HG02885 (cell line): ENCODE results near the gene KRTAP2-1.
"Not testable (repeated sequence)": the region's sequence is repeated elsewhere in the genome, so short reads cannot be mapped to it uniquely, and the experiment has no call there.

Source experiments
- ATAC-seq: cut with Tn5 transposase; IDR thresholded peaks from one replicate; pipeline ENCODE4 v1.9.1; 2021; ENCODE audit warnings: mild to moderate bottlenecking; ENCODE audit not compliant: unreplicated experiment, poor library complexity

KRTAP2-1 gene

DNA sequence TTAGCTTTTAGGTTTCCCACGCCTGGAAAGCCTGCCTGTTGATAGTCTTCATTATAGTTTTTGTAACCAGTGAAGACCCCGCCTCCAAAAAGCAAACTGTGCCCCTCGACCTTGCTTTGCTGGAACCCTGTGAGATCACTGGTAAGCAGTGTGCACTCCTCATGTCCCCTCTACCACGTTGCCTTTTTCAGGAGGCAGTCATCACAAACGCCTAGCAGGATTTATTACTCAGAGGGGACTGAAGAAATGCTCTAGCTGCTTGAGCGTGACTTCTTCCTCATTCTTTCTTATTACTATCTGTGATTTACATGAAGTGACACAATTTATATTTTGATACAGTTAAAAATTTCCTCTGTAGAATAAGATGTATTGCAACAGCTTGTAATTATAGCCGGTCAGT is 31.7 kb downstream of the KRTAP2-1 start:
- ATAC-seq: no peak

DNA sequence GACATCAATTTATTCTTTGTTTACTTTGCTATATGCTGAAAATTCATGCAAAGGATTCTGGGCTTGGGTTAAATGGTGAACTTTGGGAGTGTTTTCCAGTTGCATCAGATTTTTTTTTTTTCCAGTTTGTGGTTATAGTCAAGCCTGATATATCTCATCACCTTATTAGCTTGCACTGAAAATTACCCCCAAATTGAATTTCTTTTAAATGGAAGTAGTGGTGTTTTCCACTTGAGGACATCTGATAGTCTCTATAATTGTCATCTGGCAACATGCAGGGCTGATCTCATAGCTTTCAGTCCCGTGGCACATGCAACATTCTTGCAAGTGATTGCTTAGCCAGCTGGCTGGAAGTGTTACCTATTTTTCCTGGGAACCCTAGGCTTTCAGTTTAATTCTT is 33.5 kb downstream of the KRTAP2-1 start:
- ATAC-seq: no peak

DNA sequence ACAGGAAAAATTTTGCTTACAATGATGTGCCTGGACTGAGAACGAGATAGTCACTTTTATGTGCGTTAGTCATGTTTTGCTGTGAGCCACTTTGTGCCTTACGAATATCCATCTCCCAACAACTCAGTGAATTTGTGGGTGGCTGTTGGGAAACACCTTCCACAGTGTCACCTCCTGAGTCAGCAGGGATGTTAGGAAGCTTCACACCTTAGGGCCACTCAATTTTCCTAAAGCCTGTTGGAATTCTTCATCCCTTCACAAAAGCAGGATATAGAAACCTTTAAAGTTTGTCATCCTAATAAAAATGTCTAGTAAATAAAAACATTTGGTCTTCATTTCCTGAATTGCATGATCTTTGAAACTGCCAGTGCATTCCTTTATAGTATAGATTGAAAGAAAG is 33.9 kb downstream of the KRTAP2-1 start:
- ATAC-seq: no peak

DNA sequence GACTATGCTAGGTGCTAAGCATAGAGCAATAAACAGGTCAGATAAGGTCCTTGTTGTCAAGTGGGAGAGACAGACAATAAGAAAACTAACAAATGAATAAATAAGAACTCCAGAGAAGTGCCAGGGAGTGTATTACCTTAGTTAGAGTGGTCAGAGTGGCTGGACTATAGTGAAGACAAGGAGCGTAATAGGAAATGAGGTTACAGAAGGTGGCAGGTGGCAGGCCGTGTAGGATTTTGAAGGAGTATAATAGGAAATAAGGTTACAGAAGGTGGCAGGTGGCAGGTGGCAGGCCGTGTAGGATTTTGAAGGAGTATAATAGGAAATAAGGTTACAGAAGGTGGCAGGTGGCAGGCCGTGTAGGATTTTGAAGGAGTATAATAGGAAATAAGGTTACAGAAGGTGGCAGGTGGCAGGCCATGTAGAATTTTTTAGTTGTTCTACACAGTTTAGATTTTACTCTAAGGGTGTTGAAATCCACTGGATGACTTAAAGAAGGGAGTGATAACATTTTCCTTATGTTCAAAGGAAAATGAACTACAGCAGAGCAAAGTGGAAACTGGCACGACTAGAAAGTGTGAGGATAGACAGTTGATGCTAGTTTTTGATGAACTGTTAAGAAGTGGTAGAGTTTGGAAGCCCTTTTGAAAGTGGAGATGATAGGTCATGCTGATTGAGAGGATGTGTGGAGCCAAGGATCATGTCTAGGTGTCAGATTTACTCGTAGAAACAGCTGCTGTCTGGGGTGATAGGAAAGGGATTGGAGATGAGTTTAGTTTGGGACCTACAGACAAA is 34.6 kb downstream of the KRTAP2-1 start:
- no peak for ATAC-seq

DNA sequence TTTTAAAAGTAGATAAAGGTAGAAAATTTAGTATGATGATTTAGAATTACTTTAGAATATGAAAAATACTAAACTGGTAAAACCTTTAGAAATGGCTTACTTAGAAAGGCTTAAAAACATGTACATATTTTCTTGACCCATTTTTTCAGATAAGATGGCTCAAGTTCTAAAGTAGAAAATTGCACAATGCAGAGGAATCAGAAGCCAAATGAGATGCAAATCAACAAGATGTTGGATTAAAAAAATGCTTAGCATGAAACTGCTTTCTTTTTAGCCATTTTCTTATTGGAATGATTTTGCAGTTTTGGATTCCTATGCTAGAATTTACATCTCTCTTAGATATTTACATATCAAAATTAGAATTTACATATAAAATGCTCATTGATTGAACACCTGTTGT is 36.7 kb downstream of the KRTAP2-1 start:
- ATAC-seq: no peak

DNA sequence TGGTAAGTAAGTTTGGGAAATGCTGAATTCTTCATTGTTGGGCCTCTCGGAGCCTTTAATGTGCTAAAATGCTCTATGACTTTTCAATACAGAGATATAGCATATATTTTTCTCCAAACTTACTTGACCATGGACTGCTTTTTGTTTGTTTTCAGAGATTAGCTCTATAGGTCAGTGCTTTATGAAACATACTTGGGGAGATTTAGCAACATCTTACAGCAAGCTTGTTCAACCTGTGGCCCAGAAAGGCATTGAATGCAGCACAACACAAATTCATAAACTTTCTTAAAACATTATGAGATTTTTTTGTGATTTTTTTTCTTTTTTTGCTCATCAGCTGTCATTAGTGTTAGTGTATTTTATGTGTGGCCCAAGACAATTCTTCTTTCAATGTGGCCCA is 37.2 kb downstream of the KRTAP2-1 start:
- ATAC-seq: no peak

DNA sequence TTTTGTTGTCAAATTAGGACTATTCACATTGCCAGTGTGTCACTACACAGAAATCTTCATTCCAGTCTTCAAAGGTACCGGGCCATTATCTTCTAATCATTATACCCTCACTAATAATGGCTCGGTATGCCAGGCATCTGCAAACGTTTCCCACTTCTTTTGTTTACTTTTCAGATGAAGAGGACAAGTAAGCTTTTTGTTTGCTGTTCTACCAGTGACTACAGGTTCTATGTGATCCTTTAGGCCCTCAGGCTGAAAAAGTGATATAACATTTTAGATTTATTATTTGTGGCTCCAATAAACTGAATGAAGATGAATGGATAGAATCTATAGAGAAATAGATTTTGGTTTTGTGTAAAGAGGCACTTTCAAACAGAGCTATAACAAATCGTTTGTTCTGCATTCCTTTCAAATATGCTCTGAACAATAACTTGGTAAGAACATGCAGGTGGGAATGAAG is 37.8 kb downstream of the KRTAP2-1 start:
- ATAC-seq: no peak

DNA sequence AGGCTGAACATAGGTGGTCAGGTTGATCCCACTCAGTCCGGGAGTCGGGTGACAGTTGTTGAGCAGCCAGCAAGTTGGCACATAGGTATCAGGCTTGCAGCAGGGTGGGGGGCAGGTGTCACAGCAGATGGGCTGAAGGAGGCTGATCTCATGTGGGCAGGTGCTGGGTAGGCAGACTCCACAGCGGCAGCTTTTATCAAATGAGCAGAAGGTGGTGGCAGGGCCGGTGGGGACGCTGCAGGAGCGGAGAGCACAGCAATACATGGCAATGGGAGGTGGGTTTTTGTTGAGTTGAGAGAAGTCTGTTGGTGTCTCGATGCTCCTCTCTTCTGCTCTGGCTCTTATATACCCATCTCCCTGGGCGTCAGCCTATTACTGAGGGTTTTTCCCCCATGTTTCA is 38.3 kb downstream of the KRTAP2-1 start, which contains the start of gene KRTAP3-1:
TSS of gene KRTAP3-1 (minus strand) at position 318 of the 400 bp plus-strand sequence. CDS start at position 264, 54 bp downstream.
- no peak for ATAC-seq

DNA sequence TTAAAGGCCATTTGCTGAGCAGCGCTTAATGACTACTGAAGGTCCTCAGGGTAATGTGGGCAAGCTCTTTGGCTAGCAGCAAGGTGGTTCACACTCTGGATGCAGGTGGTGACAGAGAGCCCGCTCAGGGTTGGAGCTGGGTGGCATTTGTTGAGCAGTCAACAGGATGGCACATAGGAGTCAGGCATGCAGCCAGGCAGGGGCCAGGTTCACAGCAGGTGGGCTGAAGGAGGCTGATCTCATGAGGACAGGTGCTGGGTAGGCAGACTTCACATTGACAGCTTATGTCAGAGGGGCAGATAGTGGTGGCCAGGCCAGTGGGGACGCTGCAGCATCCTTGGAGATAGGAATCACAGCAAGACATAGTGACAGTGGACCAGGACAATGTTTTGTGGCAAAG is 42.7 kb downstream of the KRTAP2-1 start:
- no peak for ATAC-seq

DNA sequence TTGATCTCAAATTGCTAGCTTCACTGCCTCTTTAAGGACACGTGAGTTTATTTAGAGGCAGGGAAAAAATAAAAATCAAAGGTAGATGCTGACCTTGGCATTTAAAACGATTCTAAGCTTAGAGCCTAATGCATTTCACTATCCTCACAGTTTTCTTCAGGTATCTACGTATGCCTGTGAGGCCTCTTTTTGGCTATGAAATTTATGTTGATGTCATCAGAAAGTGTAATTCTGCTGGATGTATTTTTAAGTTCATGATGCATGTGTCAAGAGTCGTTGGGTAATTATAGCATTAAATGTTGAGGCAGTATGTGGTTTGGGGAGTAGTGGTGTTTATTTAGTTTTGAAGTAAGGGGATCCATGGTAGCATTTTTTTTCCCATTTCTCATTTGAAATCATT is 43.2 kb downstream of the KRTAP2-1 start:
- ATAC-seq: no peak

DNA sequence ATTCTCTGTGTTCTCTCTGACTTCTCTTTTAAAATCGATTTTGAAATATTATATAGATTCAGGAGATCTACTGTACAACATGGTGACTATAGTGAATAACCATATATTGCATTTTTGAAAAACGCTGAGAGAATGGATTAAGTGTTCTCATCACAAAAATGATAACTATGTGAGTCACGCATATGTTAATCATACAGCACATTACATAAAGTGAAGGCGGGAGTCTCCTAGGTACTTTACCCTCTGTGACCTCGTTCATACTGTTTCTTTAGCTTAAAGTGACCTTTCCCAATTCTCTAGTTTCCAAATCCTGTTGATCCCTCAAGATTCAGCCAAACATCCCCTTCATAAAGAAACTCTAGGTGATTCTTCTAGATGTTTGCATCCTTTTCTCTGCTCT is 44.3 kb downstream of the KRTAP2-1 start:
- ATAC-seq: no peak

DNA sequence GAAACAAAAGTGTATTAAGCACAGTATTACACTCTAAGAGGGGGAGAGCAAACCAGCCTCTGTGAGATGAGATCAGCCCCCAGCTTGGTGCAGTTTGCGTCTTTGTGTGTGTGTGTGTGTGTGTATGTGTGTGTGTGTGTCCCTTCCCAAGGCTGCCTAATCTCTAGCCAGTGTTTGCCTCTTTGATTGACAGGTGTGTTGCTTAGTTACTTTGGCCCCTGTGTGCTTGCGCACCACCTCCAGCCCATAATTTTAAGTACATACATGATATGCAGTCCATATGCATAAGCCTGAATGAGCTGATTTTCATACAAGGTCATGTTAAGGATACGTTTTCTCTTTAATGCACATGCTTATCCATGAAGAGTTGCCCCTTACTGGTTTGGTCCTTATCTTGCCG is 45.3 kb downstream of the KRTAP2-1 start:
- ATAC-seq: no peak

DNA sequence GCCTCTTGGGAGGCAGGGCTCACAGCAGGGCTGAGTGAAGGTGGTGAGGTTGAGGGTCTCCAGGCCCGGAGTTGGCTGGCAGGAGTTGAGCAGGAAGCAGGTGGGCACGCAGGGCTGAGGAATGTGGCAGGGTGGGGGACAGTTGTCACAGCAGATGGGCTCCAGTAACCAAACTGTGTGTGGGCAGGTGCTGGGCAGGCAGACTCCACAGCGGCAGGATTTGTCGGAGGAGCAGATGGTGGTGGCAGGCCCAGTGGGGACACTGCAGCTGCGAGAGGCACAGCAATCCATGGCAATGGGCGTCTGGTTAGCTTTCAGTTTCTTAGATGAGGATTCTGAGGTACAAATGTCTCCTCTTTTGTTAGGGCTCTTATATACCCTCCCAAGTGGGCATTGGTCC is 47.6 kb downstream of the KRTAP2-1 start, which contains the start of gene KRTAP3-2:
TSS of gene KRTAP3-2 (minus strand) at position 344 of the 400 bp plus-strand sequence. CDS start at position 291, 53 bp downstream.
- ATAC-seq: not testable (repeated sequence)

DNA sequence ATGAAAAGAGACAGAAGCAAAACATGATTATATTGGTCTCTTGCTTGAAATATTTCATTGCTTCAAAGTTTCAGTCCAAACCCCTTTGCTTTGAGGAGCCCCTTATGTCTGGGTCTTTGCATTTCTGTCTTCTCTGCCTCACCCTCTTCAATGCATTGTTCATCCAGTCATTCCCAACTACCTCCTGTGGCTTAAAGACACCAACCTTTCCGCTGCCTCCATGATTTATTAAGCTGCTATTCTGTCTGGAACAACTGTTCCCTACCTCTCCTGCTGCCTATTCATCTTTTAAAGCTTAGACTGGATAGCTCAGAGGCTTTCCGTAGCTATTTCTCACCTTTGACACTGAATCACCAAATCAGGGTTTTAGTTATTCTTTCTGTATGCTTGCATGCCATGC is 49.8 kb downstream of the KRTAP2-1 start:
- no peak for ATAC-seq

DNA sequence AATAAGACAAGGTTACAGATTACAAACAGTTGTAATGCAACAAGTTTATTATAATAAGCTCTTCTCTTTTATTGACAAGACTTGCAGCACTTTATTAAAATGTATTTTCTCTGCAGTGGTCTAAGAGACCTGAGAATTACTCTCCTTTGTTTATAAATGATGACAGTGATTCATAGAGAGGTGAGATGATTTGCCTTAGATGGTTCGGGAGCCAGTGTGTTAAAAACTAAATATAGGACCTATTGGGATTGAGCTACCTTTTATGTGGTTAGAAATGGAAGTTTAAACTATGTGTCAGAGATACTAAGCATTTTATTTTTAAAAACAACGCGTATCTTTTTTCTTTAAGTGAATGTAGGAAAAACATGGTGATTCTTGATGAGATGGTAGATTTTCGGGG is 50.3 kb downstream of the KRTAP2-1 start:
- ATAC-seq: no peak
